GM19438 (cell line): ENCODE data around the gene RHD.
"Not testable (repeated sequence)": the region's sequence is repeated elsewhere in the genome, so short reads cannot be mapped to it uniquely, and the experiment has no call there.

ENCODE experiments used
- ATAC-seq: cut with Tn5 transposase; IDR thresholded peaks from one replicate; pipeline ENCODE4 v1.9.1; 2021; ENCODE audit warnings: low read depth; ENCODE audit not compliant: unreplicated experiment

The RHD gene

GRCh38 chr1:25347556-25347955, 75.2 kb downstream of the RHD start:
- ATAC-seq = no peak

- no peak for ATAC-seq
Measured at GRCh38 chr1:25349606-25350005, 77.3 kb downstream of the RHD start.

- ATAC-seq = no peak
Measured at GRCh38 chr1:25355841-25356395, 83.6 kb downstream of the RHD start.

GRCh38 chr1:25356441-25356840, 84.1 kb downstream of the RHD start:
- no peak for ATAC-seq

- ATAC-seq = no peak
Measured at GRCh38 chr1:25356848-25357247, 84.5 kb downstream of the RHD start.

GRCh38 chr1:25360596-25361581, 88.6 kb downstream of the RHD start:
- no peak for ATAC-seq

- no peak for ATAC-seq
Measured at GRCh38 chr1:25361901-25362300, 89.6 kb downstream of the RHD start.

GRCh38 chr1:25362634-25363559, 90.6 kb downstream of the RHD start:
- not testable (repeated sequence) for ATAC-seq

- ATAC-seq = no peak
Measured at GRCh38 chr1:25369241-25369640, 96.9 kb downstream of the RHD start.

GRCh38 chr1:25369691-25370271, 97.5 kb downstream of the RHD start:
- not testable (repeated sequence) for ATAC-seq

- ATAC-seq = not testable (repeated sequence)
Measured at GRCh38 chr1:25371757-25372156, 99.4 kb downstream of the RHD start.

- ATAC-seq = not testable (repeated sequence)
Measured at GRCh38 chr1:25378367-25378766, 106.1 kb downstream of the RHD start.
